GM12892 (cell line): ENCODE results near the gene PRUNE2.

Experiments used
- DNase-seq: peaks from one replicate; pipeline ENCODE4 v3.0.0; 2011; ENCODE audit not compliant: insufficient read length
- FAIRE-seq: peaks from 2 replicates; lab custom pipeline; 2011; peaks lifted over from hg19 to GRCh38; lab: Jason Lieb, UNC
- POLR2A ChIP-seq: IDR thresholded peaks from 2 replicates; pipeline ENCODE4 v1.6.1; 2011; ENCODE audit warnings: low read depth, low read length, control low read depth
- POLR2AphosphoS5 ChIP-seq: IDR thresholded peaks from 2 replicates; pipeline ENCODE4 v1.6.1; 2011; ENCODE audit warnings: low read depth, low read length, control low read depth
- TAF1 ChIP-seq: IDR thresholded peaks from 2 replicates; pipeline ENCODE4 v1.6.1; 2011; ENCODE audit warnings: low read depth, mild to moderate bottlenecking, control low read depth, low read length, borderline replicate concordance

PRUNE2 gene

GRCh38 chr9:76617497-76618175 lies 288.3 kb downstream of the PRUNE2 start:
- FAIRE-seq, result no peak
- DNase-seq, result no peak
- TF ChIP-seq TAF1, result no peak
- TF ChIP-seq POLR2A, result no peak
- TF ChIP-seq POLR2AphosphoS5, result no peak

- FAIRE-seq (no peak), DNase-seq (no peak)
- no peak for TF ChIP-seq TAF1
- no peak for TF ChIP-seq POLR2AphosphoS5
- no peak for TF ChIP-seq POLR2A
These were observed 289.1 kb downstream of the PRUNE2 start for GRCh38 chr9:76616780-76617179.

- FAIRE-seq, result peak; percentile 80
- no peak for TF ChIP-seq TAF1
- no peak for TF ChIP-seq POLR2AphosphoS5
- no peak for TF ChIP-seq POLR2A
- no peak for DNase-seq
These were observed 290.7 kb downstream of the PRUNE2 start for GRCh38 chr9:76615177-76615603.

- no peak for TF ChIP-seq POLR2A
- no peak for TF ChIP-seq TAF1
- no peak for TF ChIP-seq POLR2AphosphoS5
- DNase-seq, result no peak
- FAIRE-seq, result no peak
These were observed 291.9 kb downstream of the PRUNE2 start for GRCh38 chr9:76613974-76614373.

- no peak for FAIRE-seq
These were observed 292.6 kb downstream of the PRUNE2 start for GRCh38 chr9:76613150-76613781.

GRCh38 chr9:76610011-76610352 lies 295.9 kb downstream of the PRUNE2 start:
- TF ChIP-seq TAF1 (no peak), POLR2A (no peak), POLR2AphosphoS5 (no peak)
- no peak for DNase-seq
- no peak for FAIRE-seq

More at GRCh38 chr9:76613150-76613781, 292.6 kb downstream of the PRUNE2 start:
- TF ChIP-seq POLR2A (no peak), POLR2AphosphoS5 (no peak)
- DNase-seq, result no peak

- no peak for FAIRE-seq
- no peak for TF ChIP-seq TAF1
- no peak for TF ChIP-seq POLR2A
- no peak for TF ChIP-seq POLR2AphosphoS5
- DNase-seq, result no peak
These were observed 296.5 kb downstream of the PRUNE2 start for GRCh38 chr9:76609285-76610010.

GRCh38 chr9:76608575-76609273 lies 297.2 kb downstream of the PRUNE2 start:
- no peak for DNase-seq
- no peak for FAIRE-seq
- TF ChIP-seq POLR2A (no peak), POLR2AphosphoS5 (no peak), TAF1 (no peak)

GRCh38 chr9:76607730-76608436 lies 298.0 kb downstream of the PRUNE2 start:
- FAIRE-seq (no peak), DNase-seq (no peak)
- TF ChIP-seq POLR2A (no peak), POLR2AphosphoS5 (no peak), TAF1 (no peak)

- FAIRE-seq, result no peak
- no peak for TF ChIP-seq TAF1
- TF ChIP-seq POLR2AphosphoS5, result no peak
- no peak for TF ChIP-seq POLR2A
- no peak for DNase-seq
These were observed 300.5 kb downstream of the PRUNE2 start for GRCh38 chr9:76605321-76605900.
